Loucy (cell line): Measurements from ENCODE around the gene AGPAT2.

Experiments used
- H2AFZ ChIP-seq: fragments of 200-600 bp; sonication (generic); 2 replicates; pipeline ENCODE4 v1.6.0; 2016; ENCODE audit warnings: antibody characterized with exemption, mild to moderate bottlenecking, low read length, moderate library complexity
- H3F3A ChIP-seq: fragments of 200-600 bp; 2 replicates; pipeline ENCODE4 v1.6.0; 2016; ENCODE audit warnings: antibody characterized with exemption, low read depth, mild to moderate bottlenecking
- H3K27me3 ChIP-seq: fragments of 200-600 bp; sonication (generic); 2 replicates; pipeline ENCODE4 v1.6.1; 2014; ENCODE audit warnings: low read length, mild to moderate bottlenecking; ENCODE audit not compliant: insufficient read depth, poor library complexity, severe bottlenecking
- H3K36me3 ChIP-seq: fragments of 200-600 bp; sonication (generic); 2 replicates; pipeline ENCODE4 v1.6.1; 2016; ENCODE audit warnings: low read length; ENCODE audit not compliant: insufficient read depth
- H3K4me1 ChIP-seq: fragments of 200-600 bp; sonication (generic); 2 replicates; pipeline ENCODE4 v1.5.1; 2014; ENCODE audit warnings: low read length, mild to moderate bottlenecking; ENCODE audit not compliant: insufficient read depth, poor library complexity, severe bottlenecking
- H3K4me2 ChIP-seq: fragments of 200-600 bp; sonication (generic); 2 replicates; pipeline ENCODE4 v1.6.0; 2014; ENCODE audit warnings: antibody characterized with exemption, low read length, low read depth, mild to moderate bottlenecking; ENCODE audit not compliant: poor library complexity, severe bottlenecking
- H3K4me3 ChIP-seq: fragments of 200-600 bp; sonication (generic); 2 replicates; pipeline ENCODE4 v1.5.1; 2014; ENCODE audit warnings: low read length, mild to moderate bottlenecking, mixed read lengths; ENCODE audit not compliant: poor library complexity, severe bottlenecking
- H3K79me2 ChIP-seq: fragments of 200-600 bp; sonication (generic); 2 replicates; pipeline ENCODE4 v1.6.1; 2014; ENCODE audit warnings: low read length; ENCODE audit not compliant: insufficient read depth
- H3K9ac ChIP-seq: fragments of 200-600 bp; sonication (generic); 2 replicates; pipeline ENCODE4 v1.6.0; 2014; ENCODE audit warnings: mild to moderate bottlenecking, low read depth, low read length, moderate library complexity; ENCODE audit not compliant: poor library complexity, severe bottlenecking
- H3K9me2 ChIP-seq: fragments of 200-600 bp; sonication (generic); replicated peaks from 2 replicates; pipeline ENCODE4 v1.6.1; 2016; ENCODE audit warnings: low read depth, low read length, mixed read lengths
- H3K9me3 ChIP-seq: fragments of 200-600 bp; sonication (generic); 2 replicates; pipeline ENCODE4 v1.6.1; 2014; ENCODE audit warnings: mild to moderate bottlenecking, antibody characterized with exemption, low read length, low read depth; ENCODE audit not compliant: insufficient read depth
- H4K20me1 ChIP-seq: fragments of 200-600 bp; sonication (generic); 2 replicates; pipeline ENCODE4 v1.6.0; 2014; ENCODE audit warnings: antibody characterized with exemption, low read length, mild to moderate bottlenecking; ENCODE audit not compliant: insufficient read depth, poor library complexity, severe bottlenecking
- CTCF ChIP-seq: fragments of 200-600 bp; sonication (generic); conservative IDR thresholded peaks from 2 replicates; pipeline ENCODE4 v1.5.1; 2014; ENCODE audit warnings: mild to moderate bottlenecking, antibody characterized with exemption, low read length
- EZH2phosphoT487 ChIP-seq: fragments of 200-600 bp; IDR thresholded peaks from 2 replicates; pipeline ENCODE4 v1.6.1; 2018; ENCODE audit warnings: antibody characterized with exemption, mild to moderate bottlenecking, moderate library complexity, borderline replicate concordance

The AGPAT2 gene

GRCh38 chr9:136694163-136694871 is 7.1 kb upstream of the AGPAT2 start:
- H3K9me2 ChIP-seq = no peaks in the 10 kb centered on the region
- no peaks in the 10 kb centered on the region for H3F3A ChIP-seq
- TF ChIP-seq EZH2phosphoT487 (no peak), CTCF (peak; percentile 61)
- H3K79me2 ChIP-seq = no peaks in the 10 kb centered on the region
- H3K9me3 ChIP-seq = no peaks in the 10 kb centered on the region
- no peak overlapping the region for H2AFZ ChIP-seq
- no peak overlapping the region for H3K4me2 ChIP-seq
- no peaks in the 10 kb centered on the region for H3K27me3 ChIP-seq
- H4K20me1 ChIP-seq = no peaks in the 10 kb centered on the region
- H3K9ac ChIP-seq = no peak overlapping the region
- H3K36me3 ChIP-seq = no peaks in the 10 kb centered on the region
- H3K4me3 ChIP-seq = no peak overlapping the region
- H3K4me1 ChIP-seq = no peaks in the 10 kb centered on the region

GRCh38 chr9:136693490-136694162 is 6.4 kb upstream of the AGPAT2 start:
- Histone ChIP-seq H3K4me1 (no peaks in the 10 kb centered on the region), H3F3A (no peaks in the 10 kb centered on the region), H3K4me2 (no peak overlapping the region), H3K79me2 (no peaks in the 10 kb centered on the region), H4K20me1 (no peaks in the 10 kb centered on the region), H3K27me3 (no peaks in the 10 kb centered on the region), H3K9me2 (no peaks in the 10 kb centered on the region), H3K9me3 (no peaks in the 10 kb centered on the region), H3K9ac (no peak overlapping the region), H2AFZ (no peak overlapping the region), H3K4me3 (no peak overlapping the region), H3K36me3 (no peaks in the 10 kb centered on the region)
- TF ChIP-seq EZH2phosphoT487 (no peak), CTCF (no peak)

GRCh38 chr9:136693135-136693489 is 5.9 kb upstream of the AGPAT2 start:
- Histone ChIP-seq H3K9me2 (no peaks in the 10 kb centered on the region), H3K4me3 (no peak overlapping the region), H3K9ac (no peak overlapping the region), H3K79me2 (no peaks in the 10 kb centered on the region), H3K4me2 (no peak overlapping the region), H3K4me1 (no peaks in the 10 kb centered on the region), H4K20me1 (no peaks in the 10 kb centered on the region), H3K9me3 (no peaks in the 10 kb centered on the region), H3K36me3 (no peaks in the 10 kb centered on the region), H3K27me3 (no peaks in the 10 kb centered on the region), H3F3A (no peaks in the 10 kb centered on the region), H2AFZ (no peak overlapping the region)
- TF ChIP-seq EZH2phosphoT487 = no peak
- no peak for TF ChIP-seq CTCF
